Left cardiac atrium (tissue), 4 donors: Measurements from ENCODE around the gene TSHZ1. TPM values are rescaled to one million over a fixed set of nuclear protein-coding genes. Genes with fewer than 3 reads are reported as not detected.

Source experiments
- ATAC-seq, 2 donors: fragments of 200-7000 bp; cut with Tn5 transposase; one replicate each; pipeline ENCODE4 v1.9.1; 2020; ENCODE audit warnings: mild to moderate bottlenecking in 2 of 2, moderate library complexity in 2 of 2
- DNase-seq: peaks from one replicate; pipeline ENCODE4 v3.0.0-alpha.2; 2020
- intact Hi-C, 2 donors: fragments of 100-400 bp; cut with DNase I; formaldehyde crosslinking; loops; one replicate each; pipeline versions ENCODE4 v1.14.1 to v1.15.1; 2022 to 2023
- long read RNA-seq: library from polyadenylated mRNA; unstranded; transcript quantifications from one replicate; pipeline ENCODE4 v2.0.0, GENCODE V29; 2021
- total RNA-seq, 2 donors: library from RNA; stranded (reverse); fragmentation: NEBNext Ultra II Directional; extraction: Animal tissue kit (Norgen Biotek cat#: 25700); gene quantifications; one replicate each; pipeline ENCODE4 v1.2.1, GENCODE V29; 2021
- donor health status: DM: no; HTN: yes; CAD: no.
- donor health status: DM: no; HTN: yes; CAD: no; lungs with severe emphysema.
- donor health status: DM: yes; HTN: yes; CAD: no.
- donor health status: Dilated cardiomyopathy.

TSHZ1 gene
- 10 to 100 TPM; 14.0 to 22.6 TPM for total RNA-seq
- long read RNA-seq, full-length matches to known transcripts, result 8 of 10 reads
- long read RNA-seq, partial matches to known transcripts, result 0 of 10 reads
- long read RNA-seq, other reads (novel, unspliced or antisense), result 2 of 10 reads

DNA sequence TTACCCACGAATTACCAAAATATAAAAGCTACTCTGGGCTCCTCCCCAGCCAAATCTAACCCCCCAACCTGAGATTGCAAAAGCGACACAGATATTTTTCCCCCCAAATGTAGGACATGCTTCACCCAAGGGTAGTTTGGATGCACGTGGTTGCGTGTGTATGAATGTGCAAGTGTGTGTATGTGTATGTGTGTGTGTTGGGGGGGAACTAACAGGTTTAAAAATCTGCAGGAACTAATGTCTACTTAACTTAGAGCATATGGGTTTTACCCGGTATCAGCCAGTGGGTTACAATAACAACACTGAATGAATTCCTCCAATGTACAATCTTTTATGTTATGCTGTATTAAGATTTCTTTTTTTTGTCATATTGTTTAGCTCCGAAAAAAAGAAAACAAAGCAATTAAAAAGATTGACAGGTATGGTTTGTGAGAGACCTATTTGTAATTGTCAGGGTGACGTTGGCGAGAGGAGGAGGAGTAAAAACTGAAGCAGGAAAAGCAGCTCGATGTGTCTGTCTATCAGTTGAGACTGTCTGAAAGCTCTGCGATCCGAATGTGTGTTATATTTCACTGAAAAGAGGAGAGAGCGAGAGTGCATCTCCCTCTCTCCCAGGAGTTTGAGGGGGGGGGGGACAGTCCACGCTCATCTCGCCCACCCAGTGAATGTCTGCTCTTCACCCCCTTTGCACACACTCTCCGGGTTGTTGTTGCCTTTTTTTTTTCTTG is at the start of gene TSHZ1:
TSHZ1 (plus strand) TSS at position 524 of the 728 bp plus-strand sequence. CDS start 1,080 bp downstream, outside the sequence.
- intact Hi-C loops, result loop anchor here in 1 of 2 donors (5.0 kb wide), 1 partner anchor 42 kb away; no protein-coding TSS in a partner anchor
- ATAC-seq (peak; percentile 39 to 59), DNase-seq (no peak)

DNA sequence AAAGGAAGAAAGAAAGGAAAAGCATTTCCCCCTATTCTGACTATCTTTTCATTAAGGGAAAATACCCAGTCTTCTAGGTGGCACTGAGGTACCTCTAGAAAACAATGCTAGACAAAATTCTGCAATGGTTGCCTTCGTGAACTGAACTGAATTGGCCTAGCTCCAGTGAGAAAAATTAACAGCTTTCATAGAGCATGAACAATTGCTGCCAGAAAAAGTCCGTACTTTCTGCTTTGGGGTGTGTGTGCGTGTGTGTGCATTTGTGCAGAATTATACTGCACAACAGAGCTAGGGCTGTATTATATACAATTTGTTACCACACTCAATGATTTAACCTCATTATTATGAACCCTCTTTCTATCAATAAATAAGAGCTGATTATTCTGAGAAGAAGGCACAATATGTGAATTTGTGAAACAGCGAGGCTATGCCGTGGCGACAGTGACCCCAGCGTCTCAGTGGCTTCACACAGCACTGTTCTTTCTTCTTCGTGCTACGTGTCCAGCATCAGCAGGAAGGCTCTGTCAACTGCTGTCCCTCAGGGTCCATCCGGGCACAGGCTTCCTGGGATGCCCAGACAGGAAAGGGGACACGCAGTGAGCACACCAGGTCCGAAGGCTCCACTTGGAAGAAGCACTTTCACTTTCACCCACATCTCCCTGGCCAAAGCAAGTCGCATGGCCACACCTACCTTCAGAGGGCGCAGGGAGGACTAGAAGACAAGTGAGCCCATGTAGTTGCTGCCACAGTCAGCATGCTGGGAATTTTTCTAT is 49.2 kb upstream of the TSHZ1 start:
- intact Hi-C loops, result no loop called here
- ATAC-seq (peak; percentile 55 to 73), DNase-seq (no peak)

DNA sequence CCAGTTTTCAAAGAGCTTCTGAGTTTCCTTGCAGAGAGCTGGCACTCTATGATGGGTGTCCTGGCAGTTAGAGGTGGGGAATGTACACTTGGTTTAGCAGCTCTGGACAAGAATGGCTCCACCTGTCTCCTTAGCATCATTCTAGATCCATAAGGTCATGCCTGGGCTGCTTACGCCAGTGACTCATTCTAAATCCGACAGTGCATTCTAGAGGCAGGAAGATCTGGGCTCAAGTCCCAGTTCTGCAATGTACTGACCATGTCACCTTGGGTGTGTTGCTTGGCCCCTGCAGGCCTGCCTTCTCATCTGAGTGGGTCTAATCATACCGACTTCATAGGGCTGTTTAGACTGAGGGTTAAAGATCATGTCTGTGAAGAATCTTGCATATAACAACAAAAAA is 48.1 kb upstream of the TSHZ1 start:
- ATAC-seq, result peak; percentile 41 to 82

GRCh38 chr18:75162978-75163377 is 47.6 kb upstream of the TSHZ1 start:
- ATAC-seq, result no peak
- intact Hi-C loops, result no loop called here
- DNase-seq, result no peak

More for the DNA sequence above, 48.1 kb upstream of the TSHZ1 start:
- intact Hi-C loops, result no loop called here
- DNase-seq, result no peak

DNA sequence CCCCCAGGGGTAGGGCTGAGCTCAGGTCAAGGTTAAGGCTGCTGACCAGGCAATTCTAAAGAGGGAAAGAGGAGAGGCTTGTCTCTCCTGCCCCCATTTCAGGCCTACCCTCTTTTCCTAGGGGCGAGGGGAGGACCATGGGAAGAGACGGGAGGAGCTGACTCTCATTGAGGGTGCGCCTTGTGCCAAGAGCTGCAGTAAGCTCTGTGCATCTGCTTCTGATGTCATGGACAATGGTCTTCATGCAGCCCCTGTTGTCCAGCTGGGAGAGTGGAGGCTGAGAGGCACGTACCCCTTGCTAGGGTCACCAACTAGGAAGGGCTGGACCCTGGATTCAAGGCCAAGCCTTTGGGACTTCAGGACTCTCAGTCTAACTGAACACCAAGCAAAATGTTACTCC is 46.9 kb upstream of the TSHZ1 start:
- ATAC-seq, result no peak
- intact Hi-C loops, result no loop called here
- no peak for DNase-seq

GRCh38 chr18:75164479-75164878 is 46.1 kb upstream of the TSHZ1 start:
- no peak for DNase-seq
- ATAC-seq, result no peak
- intact Hi-C loops, result no loop called here

DNA sequence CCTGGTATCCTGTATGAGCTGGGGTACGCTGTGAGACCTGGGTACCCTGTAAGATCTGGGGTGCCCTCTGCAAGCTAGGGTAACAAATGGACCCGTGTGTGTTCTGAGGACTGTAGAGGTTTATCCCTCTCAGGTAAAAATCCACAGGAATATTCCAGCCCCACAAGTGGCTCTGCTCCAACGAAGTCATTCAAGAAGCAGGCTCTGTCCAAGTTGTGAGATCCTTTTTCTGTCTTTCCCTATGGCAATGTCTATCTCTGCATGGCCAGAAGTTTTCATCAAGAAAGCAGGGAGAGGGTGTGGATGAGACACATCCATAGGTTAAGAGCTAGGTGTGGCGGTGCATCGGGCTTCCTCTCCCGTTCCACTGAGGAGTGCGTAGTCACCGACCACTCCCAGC is 44.7 kb upstream of the TSHZ1 start:
- intact Hi-C loops, result no loop called here
- no peak for ATAC-seq
- no peak for DNase-seq

- intact Hi-C loops, result no loop called here
- no peak for DNase-seq
- no peak for ATAC-seq
These were observed 43.5 kb upstream of the TSHZ1 start for GRCh38 chr18:75167137-75167536.

GRCh38 chr18:75167759-75168618 is 42.6 kb upstream of the TSHZ1 start:
- peak; percentile 55 for DNase-seq
- intact Hi-C loops, result no loop called here
- peak; percentile 58 to 71 for ATAC-seq

- intact Hi-C loops, result no loop called here
- ATAC-seq (peak in 1 of 2 donors; percentile 39), DNase-seq (no peak)
These were observed 42.0 kb upstream of the TSHZ1 start for GRCh38 chr18:75168619-75169018.

DNA sequence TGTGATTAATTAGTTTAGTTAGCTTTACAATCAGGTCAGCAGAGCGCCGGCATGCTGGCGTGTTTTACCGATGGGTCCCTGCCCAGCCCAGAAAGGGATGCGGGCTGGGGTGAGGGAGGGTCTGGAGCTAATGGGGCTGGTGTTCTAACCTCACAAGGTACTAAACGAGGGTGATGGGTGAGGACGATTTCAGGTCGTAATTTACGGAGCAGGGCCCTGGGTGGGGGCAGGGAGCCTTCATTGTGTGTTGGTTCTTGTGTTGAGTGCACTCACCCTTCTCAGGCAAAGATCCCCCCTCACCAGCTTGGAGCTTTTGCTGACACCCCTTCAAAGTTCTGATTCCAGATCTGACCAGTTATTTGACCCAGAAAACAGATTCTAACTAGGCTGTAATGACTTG is 41.2 kb upstream of the TSHZ1 start:
- DNase-seq (no peak), ATAC-seq (no peak)
- intact Hi-C loops, result no loop called here

DNA sequence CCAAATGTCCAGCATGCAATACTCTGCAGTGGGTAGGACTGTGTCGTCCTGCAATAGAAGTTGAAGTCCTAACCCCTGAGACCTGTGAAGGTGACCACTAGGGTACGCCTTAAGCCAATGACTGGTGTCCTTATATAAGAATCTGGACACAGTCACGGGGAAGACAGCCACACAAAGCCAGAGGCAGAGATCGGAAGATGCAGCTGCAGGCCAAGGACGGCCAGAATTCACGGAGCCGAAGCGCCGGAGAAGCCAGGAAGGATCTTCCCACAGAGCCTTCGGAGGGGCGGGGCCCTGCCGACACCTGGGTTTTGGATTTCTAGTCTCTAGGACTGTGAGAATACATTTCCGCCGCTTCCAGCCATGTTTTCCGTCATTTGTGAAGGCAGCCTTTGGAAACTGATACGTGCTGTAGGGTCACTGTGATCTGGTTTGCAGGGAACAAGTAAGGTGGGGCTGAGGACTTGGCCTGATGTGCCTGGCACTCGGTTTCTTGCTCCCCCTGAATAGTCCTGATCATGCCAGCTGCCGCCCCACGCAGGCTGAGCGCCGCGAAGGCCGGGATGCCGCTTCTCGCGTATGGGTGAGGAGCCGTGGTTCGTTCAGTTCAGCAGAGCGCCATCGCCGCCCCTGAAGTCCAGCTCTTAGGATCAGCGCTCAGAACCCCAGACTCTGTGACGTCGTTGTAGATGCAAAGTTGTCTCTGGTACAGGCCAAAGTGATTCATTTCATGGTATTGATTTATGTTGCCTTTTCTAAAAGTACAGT is 40.4 kb upstream of the TSHZ1 start:
- DNase-seq, result no peak
- ATAC-seq, result peak; percentile 12 to 13
- intact Hi-C loops, result no loop called here

GRCh38 chr18:75170916-75171315 is 39.7 kb upstream of the TSHZ1 start:
- DNase-seq, result no peak
- ATAC-seq, result no peak
- intact Hi-C loops, result no loop called here

DNA sequence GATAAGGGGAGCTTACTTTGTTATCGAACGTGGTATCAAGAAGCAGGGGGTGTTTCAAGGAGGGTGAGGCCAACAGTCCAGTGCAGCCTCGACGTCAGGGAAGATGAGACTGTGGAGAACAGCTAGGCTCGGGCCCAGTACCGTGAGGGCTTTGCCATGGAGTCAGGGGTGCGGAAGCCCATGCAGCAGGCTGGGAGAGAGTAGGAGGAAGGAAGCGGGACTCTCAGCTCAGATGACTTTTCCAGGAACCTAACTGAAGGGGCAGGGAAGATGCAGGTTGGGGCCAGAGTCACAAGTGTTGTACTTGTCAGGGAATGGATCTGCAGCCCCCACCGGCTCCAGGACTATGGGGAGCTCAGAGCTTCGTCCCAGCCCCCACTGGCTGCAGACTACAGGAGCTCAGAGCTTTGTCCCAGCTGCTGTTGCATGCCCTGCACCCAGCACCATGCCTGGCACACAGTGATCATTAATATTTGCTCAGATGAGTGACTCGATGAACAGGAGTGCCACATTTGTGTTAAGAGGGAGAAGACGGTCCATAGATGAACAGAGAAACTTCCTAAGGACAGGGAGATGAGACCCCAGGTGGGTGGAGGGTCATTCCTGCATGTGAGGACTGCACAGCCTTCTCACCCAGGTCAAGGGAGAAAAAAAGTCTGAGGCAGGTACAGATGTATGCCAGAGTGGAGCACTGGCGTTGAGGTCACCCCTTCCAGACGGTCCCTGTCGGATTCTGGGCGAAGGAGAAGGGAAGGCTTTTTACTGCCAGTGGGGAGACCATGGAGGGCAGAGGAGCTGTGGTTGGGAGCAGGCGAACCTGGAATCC is 38.1 kb upstream of the TSHZ1 start:
- intact Hi-C loops, result no loop called here
- ATAC-seq, result no peak
- no peak for DNase-seq

GRCh38 chr18:75173125-75173432 is 37.5 kb upstream of the TSHZ1 start:
- DNase-seq, result no peak
- intact Hi-C loops, result no loop called here
- peak in 1 of 2 donors; percentile 23 for ATAC-seq

- DNase-seq (no peak), ATAC-seq (no peak)
- intact Hi-C loops, result no loop called here
These were observed 36.9 kb upstream of the TSHZ1 start for GRCh38 chr18:75173738-75174137.

- intact Hi-C loops, result no loop called here
- ATAC-seq (no peak), DNase-seq (no peak)
These were observed 33.7 kb upstream of the TSHZ1 start for GRCh38 chr18:75176849-75177248.

- intact Hi-C loops, result no loop called here
- ATAC-seq, result no peak
These were observed 32.2 kb upstream of the TSHZ1 start for GRCh38 chr18:75178376-75178775.

More at GRCh38 chr18:75178376-75178775, 32.2 kb upstream of the TSHZ1 start:
- no peak for DNase-seq
